Measurements from ENCODE around the gene CNDP2.

- TF ChIP-seq EZH2 (IDR thresholded peaks at IDR 0.05; ENCODE audit: borderline replicate concordance, insufficient read depth, low read depth, low read length, poor library complexity, severe bottlenecking) = no peak
- TF ChIP-seq, protein P1, sequence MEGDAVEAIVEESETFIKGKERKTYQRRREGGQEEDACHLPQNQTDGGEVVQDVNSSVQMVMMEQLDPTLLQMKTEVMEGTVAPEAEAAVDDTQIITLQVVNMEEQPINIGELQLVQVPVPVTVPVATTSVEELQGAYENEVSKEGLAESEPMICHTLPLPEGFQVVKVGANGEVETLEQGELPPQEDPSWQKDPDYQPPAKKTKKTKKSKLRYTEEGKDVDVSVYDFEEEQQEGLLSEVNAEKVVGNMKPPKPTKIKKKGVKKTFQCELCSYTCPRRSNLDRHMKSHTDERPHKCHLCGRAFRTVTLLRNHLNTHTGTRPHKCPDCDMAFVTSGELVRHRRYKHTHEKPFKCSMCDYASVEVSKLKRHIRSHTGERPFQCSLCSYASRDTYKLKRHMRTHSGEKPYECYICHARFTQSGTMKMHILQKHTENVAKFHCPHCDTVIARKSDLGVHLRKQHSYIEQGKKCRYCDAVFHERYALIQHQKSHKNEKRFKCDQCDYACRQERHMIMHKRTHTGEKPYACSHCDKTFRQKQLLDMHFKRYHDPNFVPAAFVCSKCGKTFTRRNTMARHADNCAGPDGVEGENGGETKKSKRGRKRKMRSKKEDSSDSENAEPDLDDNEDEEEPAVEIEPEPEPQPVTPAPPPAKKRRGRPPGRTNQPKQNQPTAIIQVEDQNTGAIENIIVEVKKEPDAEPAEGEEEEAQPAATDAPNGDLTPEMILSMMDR (IDR thresholded peaks at IDR 0.05) = no peak
These were observed 3.5 kb downstream of the CNDP2 start for GRCh38 chr18:74499633-74500032.

All from B cell (primary cell).